Heart right ventricle (tissue), 16 donors: ENCODE results near the gene SDCCAG8. TPM values are rescaled to one million over a fixed set of nuclear protein-coding genes. Genes with fewer than 3 reads are reported as not detected.

Experiments used
- ATAC-seq, 8 donors: fragments of 200-7000 bp; cut with Tn5 transposase; one replicate each; pipeline ENCODE4 v1.9.1; 2020; ENCODE audit warnings: mild to moderate bottlenecking in 8 of 8, moderate library complexity in 8 of 8, moderate number of reproducible peaks in 1 of 8
- DNase-seq, 2 donors: peaks; one replicate each; pipeline ENCODE4 v3.0.0-alpha.2; 2020
- H3K27ac ChIP-seq, 10 donors: fragments of 200-600 bp; sonication (generic) in 2 of 10; one replicate each; pipeline versions ENCODE4 v1.5.0 to v1.8.0; 2020 to 2022; ENCODE audit warnings: mild to moderate bottlenecking in 3 of 10
- H3K27me3 ChIP-seq, 7 donors: fragments of 200-600 bp; one replicate each; pipeline ENCODE4 v1.8.0; 2021 to 2022; ENCODE audit warnings: mild to moderate bottlenecking in 2 of 7
- H3K36me3 ChIP-seq, 9 donors: fragments of 200-600 bp; sonication (generic) in 1 of 9; one replicate each; pipeline versions ENCODE4 v1.5.0 to v1.8.0; 2020 to 2022; ENCODE audit warnings: mild to moderate bottlenecking in 2 of 9
- H3K4me1 ChIP-seq, 9 donors: fragments of 200-600 bp; sonication (generic) in 1 of 9; one replicate each; pipeline versions ENCODE4 v1.5.0 to v1.8.0; 2020 to 2022; ENCODE audit warnings: mild to moderate bottlenecking in 4 of 9
- H3K4me3 ChIP-seq, 10 donors: fragments of 200-600 bp; sonication (generic) in 2 of 10; one replicate each; pipeline versions ENCODE4 v1.5.0 to v1.8.0; 2020 to 2022; ENCODE audit warnings: mild to moderate bottlenecking in 7 of 10, moderate library complexity in 2 of 10
- H3K9me3 ChIP-seq, 11 donors: fragments of 200-600 bp in 10 of 11; sonication (generic) in 2 of 11; one replicate each; pipeline versions ENCODE4 v1.5.0 to v1.8.0; 2013 to 2022; ENCODE audit warnings: mild to moderate bottlenecking in 2 of 11, control low read depth in 1 of 11, moderate library complexity in 1 of 11
- CTCF ChIP-seq, 9 donors: fragments of 200-600 bp; sonication (generic) in 2 of 9; IDR thresholded peaks; one replicate each; pipeline versions ENCODE4 v1.5.0 to v1.8.0; 2021 to 2022; ENCODE audit warnings: antibody characterized with exemption in 9 of 9, mild to moderate bottlenecking in 5 of 9, moderate library complexity in 1 of 9
- WGBS, 2 donors: extraction: QIAGEN DNeasy Blood & Tissue Kit; methylation state at CpG; one replicate each; pipeline ENCODE4 v1.1.7; 2013; ENCODE audit warnings: inconsistent platforms in 1 of 2; 5-methylcytosine and 5-hydroxymethylcytosine counted together
- intact Hi-C, 10 donors: fragments of 100-400 bp; cut with DNase I; formaldehyde crosslinking; loops; one replicate each; pipeline versions ENCODE4 v1.11.1 to v1.14.2; 2022
- polyA plus RNA-seq, 2 donors: library from polyadenylated mRNA; stranded (reverse); fragments of 200-250 nt; gene quantifications; one replicate each; pipeline ENCODE4 v1.2.3, GENCODE V29; 2013
- total RNA-seq, 10 donors: library from RNA; stranded (reverse); fragmentation: NEBNext Ultra II Directional in 3 of 10; extraction: Animal tissue kit (Norgen Biotek cat#: 25700) in 3 of 10; gene quantifications; one replicate each; pipeline versions ENCODE4 v1.2.1 to v1.2.4, GENCODE V29; 2021 to 2023
- donor health status: Arrhythmogenic right ventricular cardiomyopathy.
- donor health status: ischemic (EF 13 %, LVEDD 7.1; RV severe dilation, severe dysfunction).
- donor health status: healthy with polysubstance abuse.
- donor health status: DM: no; HTN: yes; CAD: no.
- donor health status: DM: no; HTN: no; CAD: no.
- donor health status: ischemic (EF 25% LVEDD 6.9; RV normal size, moderate dysfunction).
- donor health status: ischemic (EF 25% LVEDD 5.7; RV mildly dilated, moderate dysfunction).
- donor health status: healthy.
- donor health status: DM: yes; HTN: yes; CAD: no.
- donor health status: Ischemic cardiomyopathy.
- donor health status: ischemic (EF 35%, LVEDD 5.7; RV mildly dilated, moderate dysfunction).
- donor health status: nonischemic (EF 11% LVEDD 7.7; RV severe dilation, severe dysfunction).
- donor health status: DM: yes; HTN: yes; CAD: no.
- donor health status: PGD.
- donor health status: ischemic (EF 29% LVEDD 5.4; RV normal size, mild dysfunction).
- donor health status: nonischemic (EF 23%, LVEDD 6.1; RV moderate dilation, normal function).

Gene SDCCAG8
- total and polyA plus RNA-seq, 12 donors, result 7.7 to 37.1 (median 26.3) TPM

DNA sequence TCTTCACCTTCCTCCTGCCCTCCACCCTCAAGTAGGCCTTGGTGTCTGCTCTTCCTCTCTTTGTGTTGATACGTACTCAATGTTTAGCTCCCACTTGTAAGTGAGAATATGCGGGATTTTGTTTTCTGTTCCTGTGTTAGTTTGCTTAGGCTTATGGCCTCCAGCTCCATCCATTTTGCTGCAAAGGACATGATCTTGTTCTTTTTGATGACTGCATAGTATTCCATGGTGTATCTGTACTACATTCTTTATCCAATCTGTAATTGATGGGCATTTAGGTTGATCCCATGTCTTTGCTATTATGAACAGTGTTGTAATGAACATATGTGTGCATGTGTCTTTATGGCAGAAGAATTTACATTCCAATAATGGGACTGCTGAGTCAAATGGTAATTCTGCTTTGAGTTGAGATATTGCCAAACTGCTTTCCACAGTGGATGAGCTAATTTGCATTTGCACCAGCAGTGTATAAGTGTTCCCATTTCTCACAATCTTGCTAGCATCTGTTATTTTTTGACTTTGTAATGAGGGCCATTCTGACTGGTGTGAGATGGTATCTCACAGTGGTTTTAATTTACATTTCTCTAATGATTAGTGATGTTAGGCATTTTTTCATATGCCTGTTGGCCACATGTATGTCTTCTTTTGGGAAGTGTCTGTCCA is 272.7 kb downstream of the SDCCAG8 start:
- ATAC-seq (no peak), DNase-seq (no peak)
- no peak for TF ChIP-seq CTCF (IDR thresholded peaks at IDR 0.05)
- Histone ChIP-seq H3K4me3 (no peak overlapping the region), H3K27me3 (no peaks in the 10 kb centered on the region), H3K36me3 (peaks cover 0 to 3% (median 0%) of the 10 kb centered on the region in 9 donors), H3K9me3 (peaks cover 0 to 5% (median 0%) of the 10 kb centered on the region in 11 donors), H3K27ac (no peak overlapping the region), H3K4me1 (no peaks in the 10 kb centered on the region)
- 98 to 100% methylated on average over 2 of the region's 2 CpGs for WGBS, 2 donors
- intact Hi-C loops, result no loop called here

- no peak for DNase-seq
- Histone ChIP-seq H3K36me3 (no peaks in the 10 kb centered on the region), H3K4me1 (no peaks in the 10 kb centered on the region), H3K27ac (no peak overlapping the region), H3K4me3 (no peak overlapping the region), H3K27me3 (no peaks in the 10 kb centered on the region), H3K9me3 (peaks cover 0 to 5% (median 0%) of the 10 kb centered on the region in 11 donors)
- intact Hi-C loops, result no loop called here
- TF ChIP-seq CTCF (IDR thresholded peaks at IDR 0.05), result no peak
- WGBS, 2 donors, result 84 to 96% methylated on average over 4 of the region's 4 CpGs
- ATAC-seq, result no peak
Observed at GRCh38 chr1:243529512-243529911, 273.7 kb downstream of the SDCCAG8 start.

- H3K4me1 ChIP-seq, result no peaks in the 10 kb centered on the region
- no peak overlapping the region for H3K27ac ChIP-seq
- peaks cover 0 to 6% (median 0%) of the 10 kb centered on the region in 9 donors for H3K36me3 ChIP-seq
- H3K9me3 ChIP-seq, result no peaks in the 10 kb centered on the region
- TF ChIP-seq CTCF (IDR thresholded peaks at IDR 0.05), result no peak
- intact Hi-C loops, result no loop called here
- H3K27me3 ChIP-seq, result no peaks in the 10 kb centered on the region
- WGBS, 2 donors, result 96% methylated on average over 1 of the region's 1 CpG
- DNase-seq, result no peak
- no peak for ATAC-seq
- no peak overlapping the region for H3K4me3 ChIP-seq
Observed at GRCh38 chr1:243535014-243535413, 279.2 kb downstream of the SDCCAG8 start.

- H3K4me3 ChIP-seq, result no peak overlapping the region
- DNase-seq (no peak), ATAC-seq (no peak)
- intact Hi-C loops, result no loop called here
- H3K27me3 ChIP-seq, result no peaks in the 10 kb centered on the region
- no peaks in the 10 kb centered on the region for H3K4me1 ChIP-seq
- peaks cover 0 to 24% (median 0%) of the 10 kb centered on the region in 9 donors for H3K36me3 ChIP-seq
- no peak for TF ChIP-seq CTCF (IDR thresholded peaks at IDR 0.05)
- H3K27ac ChIP-seq, result no peak overlapping the region
- H3K9me3 ChIP-seq, result no peaks in the 10 kb centered on the region
Observed at GRCh38 chr1:243539636-243540035, 283.8 kb downstream of the SDCCAG8 start.
